Measurements from ENCODE around the gene PRELID1.
A peak's percentile ranks its signal among the peaks of the same experiment; 100 is the strongest.
"Not testable (repeated sequence)": the region's sequence is repeated elsewhere in the genome, so short reads cannot be mapped to it uniquely, and the experiment has no call there.

The PRELID1 gene, protein sequence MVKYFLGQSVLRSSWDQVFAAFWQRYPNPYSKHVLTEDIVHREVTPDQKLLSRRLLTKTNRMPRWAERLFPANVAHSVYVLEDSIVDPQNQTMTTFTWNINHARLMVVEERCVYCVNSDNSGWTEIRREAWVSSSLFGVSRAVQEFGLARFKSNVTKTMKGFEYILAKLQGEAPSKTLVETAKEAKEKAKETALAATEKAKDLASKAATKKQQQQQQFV

DNA sequence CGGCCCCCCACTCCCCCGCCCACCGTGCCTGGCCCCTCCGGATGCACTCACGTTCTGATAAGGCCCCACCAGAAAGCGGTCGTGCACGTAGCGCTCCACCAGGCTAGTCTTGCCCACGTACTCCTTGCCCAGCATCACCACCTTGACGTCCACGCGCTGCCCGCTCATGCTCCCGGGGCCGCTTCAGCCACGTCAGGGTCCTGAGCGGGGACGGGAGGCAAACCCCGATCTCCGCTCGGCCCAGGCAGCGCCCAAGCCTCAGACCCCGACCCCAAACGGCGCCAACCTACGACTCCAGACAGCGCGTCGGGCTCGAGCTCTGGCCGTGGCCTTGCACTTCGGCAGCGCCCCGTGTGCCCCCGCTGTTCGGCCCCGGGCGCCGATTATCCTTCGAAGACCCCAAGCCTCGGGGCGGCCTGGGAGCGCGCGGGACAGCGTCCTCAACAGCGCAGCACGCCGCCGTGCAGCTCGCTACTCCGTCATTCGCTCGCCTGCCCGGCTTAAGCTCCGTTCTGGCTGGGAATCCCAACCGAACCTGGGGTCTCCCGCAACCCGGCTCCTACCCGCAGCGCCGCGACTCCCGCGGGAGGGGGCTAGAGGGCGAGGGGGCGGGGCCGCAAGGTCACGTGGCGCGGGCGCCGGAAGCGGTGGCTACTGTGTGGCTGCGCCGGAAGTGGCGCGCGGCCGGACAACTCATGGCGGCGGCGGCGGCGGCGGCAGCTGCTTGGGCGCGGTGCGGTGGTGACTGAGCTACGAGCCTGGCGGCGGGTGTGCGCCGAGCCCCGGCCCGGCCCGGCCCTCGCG, at the start of gene PRELID1, which contains the start of gene RAB24:
Gene PRELID1 (plus strand): TSS at position 679 of the 804 bp plus-strand sequence. CDS start 187 bp downstream, outside the sequence.
Gene RAB24 (minus strand): TSS at position 599 of the 804 bp plus-strand sequence. CDS start 431 bp downstream, at position 168.
- peak; percentile 62 for DNase-seq

DNA sequence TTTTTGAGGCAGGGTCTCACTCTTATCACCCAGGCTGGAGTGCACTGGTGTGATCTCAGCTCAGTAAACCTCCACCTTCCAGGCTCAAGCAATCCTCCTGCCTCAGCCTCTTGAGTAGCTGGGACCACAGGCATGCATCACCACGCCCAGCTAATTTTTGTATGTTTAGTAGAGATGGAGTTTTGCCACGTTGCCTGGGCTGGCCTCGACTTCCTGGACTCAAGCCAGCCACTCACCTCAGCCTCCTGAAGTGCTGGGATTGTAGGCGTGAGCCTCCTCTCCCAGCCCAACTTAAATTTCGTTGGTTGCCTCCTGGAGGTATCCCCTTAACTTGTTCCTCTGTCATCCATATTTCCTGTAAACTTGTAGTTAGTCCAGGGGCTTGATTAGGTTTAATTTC, 47.3 kb upstream of the PRELID1 start:
- no peak for DNase-seq

DNA sequence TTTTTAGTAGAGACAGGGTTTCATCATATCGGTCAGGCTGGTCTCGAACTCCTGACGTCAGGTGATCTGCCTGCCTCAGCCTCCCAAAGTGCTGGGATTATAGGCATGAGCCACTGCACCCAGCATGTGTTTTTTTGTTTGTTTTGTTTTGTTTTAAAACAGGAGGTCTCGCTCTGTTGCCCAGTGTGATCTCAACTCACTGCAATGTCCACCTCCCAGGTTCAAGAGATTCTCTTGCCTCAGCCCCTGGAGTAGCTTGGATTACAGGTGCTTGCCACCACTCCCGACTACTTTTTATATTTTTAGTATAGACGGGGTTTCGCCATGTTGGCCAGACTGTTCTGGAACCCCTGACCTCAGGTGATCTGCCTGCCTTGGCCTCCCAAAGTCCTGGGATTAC, 44.9 kb upstream of the PRELID1 start:
- not testable (repeated sequence) for DNase-seq

DNA sequence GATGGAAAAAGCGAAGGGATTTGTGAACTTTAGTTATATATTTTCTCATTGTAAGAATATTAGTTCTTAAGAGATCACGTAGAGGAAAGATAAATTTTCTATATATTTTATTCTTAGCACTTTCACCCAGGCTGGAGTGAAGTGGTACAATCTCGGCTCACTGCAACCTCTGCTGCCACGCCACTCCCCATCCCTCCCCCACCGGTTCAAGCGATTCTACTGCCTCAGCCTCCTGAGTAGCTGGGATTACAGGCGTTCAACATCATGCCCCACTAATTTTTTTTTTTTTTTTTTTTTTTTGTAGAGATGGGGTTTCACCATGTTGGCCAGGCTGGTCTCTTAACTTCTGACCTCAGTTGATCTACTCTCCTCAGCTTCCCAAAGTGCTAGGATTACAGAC, 42.6 kb upstream of the PRELID1 start:
- DNase-seq = no peak

DNA sequence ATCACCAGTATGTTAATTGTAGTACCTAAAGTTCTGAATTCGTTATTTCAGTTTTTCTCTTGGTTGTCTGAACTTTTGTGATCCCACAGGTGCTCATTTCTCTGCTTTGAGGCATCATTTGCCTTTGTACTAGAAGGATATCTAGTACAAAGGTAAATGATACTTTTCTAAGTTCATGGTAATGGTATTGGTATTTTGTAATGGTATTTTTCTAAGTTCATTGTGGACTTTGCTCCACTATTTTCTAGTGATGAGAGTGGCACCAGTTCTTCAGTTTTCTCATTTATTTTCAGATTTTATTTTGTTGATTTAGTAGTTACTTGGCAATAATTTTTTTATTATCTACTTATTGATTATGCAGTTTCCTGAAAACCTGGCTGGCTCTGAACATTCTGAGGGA, 42.1 kb upstream of the PRELID1 start:
- no peak for DNase-seq

DNA sequence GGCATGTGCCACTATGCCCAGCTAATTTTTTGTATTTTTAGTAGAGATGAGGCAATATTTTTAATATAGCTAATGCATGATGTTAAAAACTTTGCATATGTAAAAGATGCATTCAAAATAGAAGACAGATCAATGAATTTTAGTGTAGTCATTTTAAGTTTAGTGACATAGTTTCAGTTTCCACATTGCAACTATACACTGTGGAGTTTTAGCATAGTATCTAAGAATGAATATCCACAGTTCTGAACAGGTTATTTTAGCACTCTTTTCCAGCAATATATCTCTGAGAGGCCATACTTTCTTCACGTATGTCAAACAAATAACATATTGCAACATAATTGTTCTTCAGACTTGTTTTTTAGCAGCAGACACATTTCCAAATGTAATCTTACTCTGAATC, 39.4 kb upstream of the PRELID1 start:
- no peak for DNase-seq

DNA sequence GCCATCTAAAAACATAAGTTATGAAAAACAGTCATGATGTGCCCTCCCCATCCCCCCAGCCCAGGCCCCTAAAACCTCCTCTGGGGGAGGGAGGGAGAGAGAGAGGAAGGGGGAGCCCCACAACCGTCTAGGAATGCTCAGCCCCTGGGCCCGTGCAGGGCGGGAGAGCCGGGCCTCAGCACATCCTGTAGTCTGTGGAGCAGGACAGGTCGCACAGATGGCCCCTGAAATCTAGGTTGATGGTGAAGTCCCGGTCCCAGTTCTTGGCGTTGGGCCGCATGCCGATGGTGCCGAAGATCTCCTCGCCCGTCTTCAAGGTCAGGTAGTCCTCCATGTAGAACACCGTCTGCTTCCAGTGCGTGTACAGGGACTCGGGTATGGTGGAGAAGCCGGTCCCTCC, 38.2 kb upstream of the PRELID1 start:
- DNase-seq = no peak

DNA sequence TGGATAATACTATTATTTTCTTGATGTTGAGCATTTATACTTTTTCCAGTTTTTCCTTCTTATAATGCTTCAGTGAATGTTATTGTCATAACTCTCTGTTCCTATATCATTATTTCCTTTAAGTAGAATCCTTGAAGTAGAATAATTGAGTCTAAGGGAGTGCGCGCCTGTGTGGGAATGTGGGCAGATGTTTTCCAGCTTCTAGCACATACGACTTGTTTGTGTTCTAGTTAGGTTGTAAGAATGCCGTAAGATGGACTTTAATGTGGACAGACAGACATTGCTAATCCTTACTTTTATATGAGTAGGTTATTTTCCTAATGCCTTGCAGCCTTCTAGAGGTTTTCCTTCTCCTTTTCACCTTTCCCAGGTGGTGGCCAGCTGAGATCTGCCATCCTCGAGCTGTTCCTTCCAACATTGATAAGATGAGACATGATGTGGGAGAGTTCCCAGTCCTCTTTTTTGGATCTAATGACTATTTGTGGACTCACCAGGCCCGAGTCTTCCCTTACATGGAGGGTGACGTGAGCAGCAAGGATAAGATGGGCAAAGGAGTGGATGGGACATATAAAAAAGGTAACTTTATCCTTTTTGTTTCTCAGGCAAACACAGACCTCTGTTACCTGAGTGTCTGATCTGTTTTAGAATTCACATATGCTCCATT, 34.2 kb upstream of the PRELID1 start:
- DNase-seq = no peak

DNA sequence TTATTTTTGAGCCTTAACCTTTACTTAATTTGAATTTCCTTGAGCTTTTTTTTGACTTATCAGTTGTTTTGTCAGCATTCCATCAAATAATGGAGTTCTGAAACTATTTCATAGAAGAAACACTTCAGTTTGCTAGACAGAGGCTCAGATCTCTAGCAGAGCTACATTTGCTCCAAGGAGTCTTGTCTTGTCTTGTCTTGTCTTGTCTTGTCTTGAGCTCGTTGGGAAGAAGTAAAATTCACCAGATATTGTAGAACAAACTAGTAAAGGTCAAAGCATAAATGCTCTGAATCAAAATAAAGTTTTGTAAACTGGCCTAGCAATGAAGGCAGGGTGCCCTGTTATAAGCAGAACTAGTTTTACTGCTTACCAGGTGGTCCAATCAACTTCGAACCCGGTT, 33.6 kb upstream of the PRELID1 start:
- DNase-seq = no peak

DNA sequence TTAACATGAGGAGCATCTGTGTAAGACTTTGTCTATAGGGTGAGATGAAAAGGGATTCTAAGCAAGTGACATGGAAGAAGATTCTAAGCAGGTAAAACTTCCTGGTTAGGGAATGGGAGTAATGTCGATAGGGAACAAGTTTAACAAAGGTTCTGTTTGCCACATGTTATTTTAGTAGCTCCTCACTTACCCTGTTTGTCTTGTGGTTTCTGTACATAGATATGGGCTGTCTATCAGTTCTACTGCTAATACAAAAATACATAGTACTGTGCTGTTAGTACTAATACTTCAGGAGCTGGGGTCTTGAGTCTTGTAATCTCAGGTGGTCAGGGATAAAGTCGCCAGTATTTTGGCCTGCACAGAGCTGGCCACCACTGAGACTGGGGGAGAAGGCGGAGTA, 32.9 kb upstream of the PRELID1 start:
- DNase-seq = no peak

DNA sequence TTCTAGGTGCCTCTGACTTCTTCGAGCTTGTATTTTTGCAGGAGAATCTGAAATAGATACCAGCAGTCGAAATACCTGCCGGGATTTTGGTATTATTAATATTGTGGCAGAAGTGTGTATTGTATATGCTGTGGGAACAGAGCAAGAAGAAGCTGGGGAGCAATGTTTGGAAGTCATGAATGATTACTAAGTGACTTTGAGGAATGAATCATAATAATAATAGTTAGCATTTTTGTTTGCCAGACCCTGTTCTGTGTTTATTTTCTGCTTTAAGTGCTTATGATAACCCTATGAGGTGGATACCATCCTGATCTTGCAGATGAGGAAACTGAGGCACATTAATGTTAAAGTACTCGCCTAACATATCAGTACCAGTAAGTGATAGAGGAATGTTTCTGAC, 32.5 kb upstream of the PRELID1 start:
- no peak for DNase-seq

DNA sequence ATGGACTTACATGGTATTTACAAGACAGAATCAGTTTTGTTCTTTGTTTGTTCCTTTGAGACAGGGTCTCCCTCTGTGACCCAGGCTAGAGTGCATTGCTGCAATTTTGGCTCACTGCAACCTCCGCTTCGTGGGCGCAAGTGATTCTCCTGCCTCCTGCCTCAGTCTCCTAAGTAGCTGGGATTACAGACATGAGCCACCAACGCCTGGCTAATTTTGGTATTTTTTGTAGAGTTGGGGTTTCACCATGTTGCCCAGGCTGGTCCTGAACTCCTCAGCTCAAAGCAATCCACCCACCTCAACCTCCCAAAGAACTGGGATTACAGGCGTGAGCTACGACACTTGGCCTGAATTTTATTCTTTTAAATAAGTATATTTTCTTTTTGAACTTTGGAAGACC, 27.7 kb upstream of the PRELID1 start:
- DNase-seq = no peak

DNA sequence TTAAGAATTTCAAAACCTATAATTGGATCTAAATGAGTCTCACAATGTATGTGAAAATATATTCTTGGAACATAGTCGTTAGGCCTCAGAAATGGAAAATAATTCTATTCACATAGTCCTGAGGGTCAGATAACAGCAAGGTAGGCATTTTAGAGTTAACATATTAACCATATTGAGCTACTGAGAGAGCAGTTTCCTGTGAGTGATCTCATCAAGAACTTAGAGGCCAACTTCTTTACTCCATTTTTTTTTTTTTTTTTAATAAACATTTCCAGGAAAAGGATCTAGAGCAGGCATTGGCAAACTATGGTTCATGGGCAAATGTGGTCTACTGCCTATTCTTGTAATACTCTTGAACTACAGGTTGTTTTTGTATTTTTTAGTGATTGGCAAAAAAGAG, 26.7 kb upstream of the PRELID1 start:
- DNase-seq = no peak

DNA sequence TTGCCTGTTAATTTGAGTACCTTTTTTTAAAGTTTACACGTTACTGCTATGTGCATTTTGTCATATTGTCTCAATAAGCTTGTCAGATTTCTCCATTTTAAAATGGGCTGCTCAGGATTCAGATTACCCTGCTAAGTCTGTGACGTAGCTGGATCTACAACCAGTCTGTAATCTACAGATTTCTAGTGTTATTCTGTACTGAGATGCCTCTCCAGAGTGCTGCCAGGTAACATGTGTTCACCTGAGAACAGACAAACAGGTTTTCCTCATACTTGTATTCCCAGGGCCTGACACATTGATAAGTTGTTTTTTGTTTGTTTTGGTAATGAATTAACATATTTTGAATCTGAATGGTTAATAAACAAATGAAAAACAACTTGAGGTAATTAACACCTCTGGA, 15.4 kb upstream of the PRELID1 start:
- DNase-seq = no peak

DNA sequence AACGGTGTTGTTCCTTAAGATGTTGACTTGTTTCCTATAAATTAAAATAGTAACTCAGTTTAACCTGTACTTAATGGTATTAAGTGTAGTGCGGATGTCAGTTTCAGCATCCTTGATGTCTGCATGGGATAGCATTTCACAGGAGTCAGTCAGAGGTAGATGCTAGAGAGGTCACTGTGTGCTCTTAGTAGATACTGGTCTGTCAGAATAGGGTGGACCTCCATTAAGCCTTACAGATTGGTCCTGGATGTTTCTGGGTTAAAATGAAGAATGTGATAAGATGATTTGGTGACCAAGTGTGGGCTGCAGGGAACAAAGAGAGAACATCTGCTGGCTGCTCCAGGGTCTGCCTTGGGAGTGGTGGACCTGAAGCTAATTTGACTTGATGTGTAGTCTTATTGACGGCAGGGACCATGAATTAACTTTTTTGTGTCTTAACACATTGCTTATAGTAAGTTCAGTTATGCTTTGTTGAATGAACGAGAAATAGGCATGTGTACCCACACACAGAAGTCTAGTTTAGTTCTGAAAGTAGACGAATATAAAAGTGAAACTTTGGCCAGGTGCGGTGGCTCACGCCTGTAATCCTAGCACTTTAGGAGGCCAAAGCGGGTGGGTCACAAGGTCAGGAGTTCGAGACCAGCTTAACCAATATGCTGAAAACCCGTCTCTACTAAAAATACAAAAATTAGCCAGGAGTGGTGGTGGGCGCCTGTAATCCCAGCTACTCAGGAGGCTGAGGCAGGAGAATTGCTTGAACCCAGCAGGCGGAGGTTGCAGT, 12.6 kb upstream of the PRELID1 start:
- DNase-seq = no peak

DNA sequence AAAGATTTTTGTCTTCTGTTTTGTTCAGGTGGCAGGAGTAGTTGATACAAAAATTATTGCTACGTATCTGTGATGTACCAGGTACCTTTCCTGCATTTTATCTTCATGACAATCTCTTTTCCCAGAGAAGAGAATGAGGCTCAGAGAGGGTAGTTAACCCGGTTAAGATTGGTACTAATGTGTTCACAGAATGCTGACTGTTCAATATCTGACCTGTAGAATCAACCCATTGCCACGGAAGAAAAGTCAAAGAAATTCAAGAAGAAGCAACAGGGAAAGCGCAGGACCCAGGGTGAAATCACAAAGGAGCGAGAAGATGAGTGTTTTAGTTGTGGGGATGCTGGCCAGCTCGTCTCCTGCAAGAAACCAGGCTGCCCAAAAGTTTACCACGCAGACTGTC, 11.9 kb upstream of the PRELID1 start:
- DNase-seq = no peak

DNA sequence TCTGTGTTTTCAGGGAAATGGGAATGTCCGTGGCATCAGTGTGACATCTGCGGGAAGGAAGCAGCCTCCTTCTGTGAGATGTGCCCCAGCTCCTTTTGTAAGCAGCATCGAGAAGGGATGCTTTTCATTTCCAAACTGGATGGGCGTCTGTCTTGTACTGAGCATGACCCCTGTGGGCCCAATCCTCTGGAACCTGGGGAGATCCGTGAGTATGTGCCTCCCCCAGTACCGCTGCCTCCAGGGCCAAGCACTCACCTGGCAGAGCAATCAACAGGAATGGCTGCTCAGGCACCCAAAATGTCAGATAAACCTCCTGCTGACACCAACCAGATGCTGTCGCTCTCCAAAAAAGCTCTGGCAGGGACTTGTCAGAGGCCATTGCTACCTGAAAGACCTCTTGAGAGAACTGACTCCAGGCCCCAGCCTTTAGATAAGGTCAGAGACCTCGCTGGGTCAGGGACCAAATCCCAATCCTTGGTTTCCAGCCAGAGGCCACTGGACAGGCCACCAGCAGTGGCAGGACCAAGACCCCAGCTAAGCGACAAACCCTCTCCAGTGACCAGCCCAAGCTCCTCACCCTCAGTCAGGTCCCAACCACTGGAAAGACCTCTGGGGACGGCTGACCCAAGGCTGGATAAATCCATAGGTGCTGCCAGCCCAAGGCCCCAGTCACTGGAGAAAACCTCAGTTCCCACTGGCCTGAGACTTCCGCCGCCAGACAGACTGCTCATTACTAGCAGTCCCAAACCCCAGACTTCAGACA, 9.6 kb upstream of the PRELID1 start:
- no peak for DNase-seq

DNA sequence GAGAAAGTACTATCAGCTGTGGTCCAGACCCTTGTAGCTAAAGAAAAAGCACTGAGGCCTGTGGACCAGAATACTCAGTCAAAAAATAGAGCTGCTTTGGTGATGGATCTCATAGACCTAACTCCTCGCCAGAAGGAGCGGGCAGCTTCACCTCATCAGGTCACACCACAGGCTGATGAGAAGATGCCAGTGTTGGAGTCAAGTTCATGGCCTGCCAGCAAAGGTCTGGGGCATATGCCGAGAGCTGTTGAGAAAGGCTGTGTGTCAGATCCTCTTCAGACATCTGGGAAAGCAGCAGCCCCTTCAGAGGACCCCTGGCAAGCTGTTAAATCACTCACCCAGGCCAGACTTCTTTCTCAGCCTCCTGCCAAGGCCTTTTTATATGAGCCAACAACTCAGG, 9.0 kb upstream of the PRELID1 start:
- DNase-seq = no peak

DNA sequence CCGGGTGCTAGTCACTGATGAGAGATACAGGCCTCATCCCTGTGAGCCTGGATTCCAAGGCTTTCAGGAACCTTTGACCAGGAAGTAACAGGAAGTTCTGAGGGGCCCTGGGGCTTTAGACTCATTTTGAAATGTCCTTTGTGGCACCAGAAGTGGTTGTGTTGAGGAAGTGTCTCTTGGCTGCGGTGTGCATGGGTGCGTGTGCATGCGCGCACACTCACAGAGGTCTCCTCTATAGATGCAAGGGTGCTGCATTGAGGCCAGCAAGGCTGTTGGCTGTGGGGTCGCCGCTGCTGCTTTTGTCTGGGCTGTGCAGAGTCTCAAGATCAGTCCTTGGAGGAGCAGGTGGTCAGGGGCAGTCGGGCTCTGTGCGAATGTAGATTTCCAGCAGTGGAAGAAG, 7.7 kb upstream of the PRELID1 start:
- no peak for DNase-seq

DNA sequence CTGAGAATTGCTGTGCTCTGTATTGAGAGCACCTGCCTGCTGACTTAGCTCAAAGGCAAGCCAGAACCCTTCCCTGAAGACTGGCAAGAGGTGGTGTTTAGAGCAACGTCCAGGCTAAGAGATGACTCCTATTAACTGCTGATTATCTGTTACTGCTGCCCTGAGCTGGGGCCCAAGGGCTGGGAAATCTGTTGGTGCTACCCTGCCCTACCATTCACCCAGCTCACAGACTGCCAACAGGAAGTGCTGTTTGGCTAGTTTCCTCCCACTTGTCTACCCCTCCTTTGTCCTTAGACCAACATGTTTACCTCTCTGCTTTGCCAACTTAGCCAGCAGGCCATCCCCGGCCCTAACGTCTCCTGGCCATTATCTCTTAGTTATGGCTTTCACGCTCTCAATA, 7.0 kb upstream of the PRELID1 start:
- no peak for DNase-seq

DNA sequence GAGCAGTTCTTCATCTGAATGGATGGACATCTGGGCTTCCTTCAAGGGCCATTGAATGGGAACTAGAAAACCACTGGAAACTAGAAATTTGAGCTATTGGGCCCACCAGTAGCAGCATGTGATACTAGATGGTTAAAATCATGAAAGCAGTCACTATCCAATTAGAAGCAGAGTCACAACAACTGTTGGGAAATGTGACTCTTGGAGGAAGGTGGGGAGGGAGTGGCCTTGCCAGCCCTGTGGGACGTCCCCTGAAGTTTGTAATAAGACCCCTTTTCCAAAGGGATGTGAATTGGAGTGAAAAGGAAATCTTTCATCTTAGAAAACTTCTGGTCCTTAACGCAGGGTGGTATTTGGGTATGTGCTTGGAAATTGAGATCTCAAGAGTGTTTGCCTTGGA, 5.7 kb upstream of the PRELID1 start:
- no peak for DNase-seq

DNA sequence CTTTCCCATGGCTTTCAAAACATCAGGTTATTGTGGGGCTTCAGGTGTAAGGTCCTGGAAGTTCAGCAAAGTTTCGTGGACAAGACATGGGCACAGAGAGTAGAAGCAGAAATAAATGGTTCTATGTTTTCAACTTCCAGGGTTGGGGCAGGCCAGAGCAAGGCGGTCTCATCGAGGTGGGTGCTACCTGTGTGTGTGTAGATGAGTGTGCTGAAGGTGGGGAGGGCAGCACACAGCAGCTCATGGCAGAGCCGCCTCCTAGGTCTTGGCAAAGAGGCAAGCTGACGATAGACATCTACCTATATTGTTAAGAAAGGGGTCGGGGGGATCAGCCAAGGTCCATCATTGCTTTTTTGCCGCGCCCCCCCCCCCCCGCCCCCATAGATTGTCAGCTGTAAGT, 3.9 kb upstream of the PRELID1 start:
- no peak for DNase-seq

Data from NCI-H1436 (cell line).